Measurements from ENCODE around the gene UCHL3. TPM values are rescaled to one million over a fixed set of nuclear protein-coding genes. Genes with fewer than 3 reads are reported as not detected.

UCHL3 gene
- total and polyA plus RNA-seq, 4 donors: 21.1 to 25.8 (median 23.1) TPM

GRCh38 chr13:75633285-75633684 lies 83.7 kb downstream of the UCHL3 start:
- Histone ChIP-seq H3K27ac (ENCODE audit: low read depth in 1 of 2, low read length in 2 of 2) (no peak overlapping the region), H3K36me3 (ENCODE audit: control insufficient read depth in 1 of 2, insufficient read depth in 2 of 2, low read length in 1 of 2) (no peaks in the 10 kb centered on the region), H3K9me3 (ENCODE audit: control insufficient read depth, low read length) (no peaks in the 10 kb centered on the region), H3K4me3 (ENCODE audit: low read length in 2 of 2) (no peak overlapping the region), H3K4me1 (ENCODE audit: control insufficient read depth in 1 of 2, insufficient read depth in 2 of 2, low read length in 2 of 2) (no peaks in the 10 kb centered on the region), H3K27me3 (ENCODE audit: control insufficient read depth in 1 of 2, insufficient read depth in 2 of 2, low read length in 1 of 2) (no peaks in the 10 kb centered on the region)
- ATAC-seq (ENCODE audit: low FRiP score) (no peak), DNase-seq (no peak)
- intact Hi-C loops (cut with DNase I): no loop called here
- WGBS, 2 donors: 2 to 13% methylated on average over 2 of the region's 2 CpGs

- intact Hi-C loops (cut with DNase I): no loop called here
- ATAC-seq (ENCODE audit: low FRiP score) (peak; percentile 11), DNase-seq (peak; percentile 50 to 75)
- Histone ChIP-seq H3K36me3 (ENCODE audit: control insufficient read depth in 1 of 2, insufficient read depth in 2 of 2, low read length in 1 of 2) (no peaks in the 10 kb centered on the region), H3K27ac (ENCODE audit: low read depth in 1 of 2, low read length in 2 of 2) (peak overlapping the region in 1 of 2 donors; percentile 56), H3K9me3 (ENCODE audit: control insufficient read depth, low read length) (no peaks in the 10 kb centered on the region), H3K4me3 (ENCODE audit: low read length in 2 of 2) (peak overlapping the region; percentile 60 to 90), H3K27me3 (ENCODE audit: control insufficient read depth in 1 of 2, insufficient read depth in 2 of 2, low read length in 1 of 2) (no peaks in the 10 kb centered on the region), H3K4me1 (ENCODE audit: control insufficient read depth in 1 of 2, insufficient read depth in 2 of 2, low read length in 2 of 2) (no peaks in the 10 kb centered on the region)
- 19 to 30% methylated on average over 45 to 49 of the region's 49 CpGs for WGBS, 2 donors
Measured at GRCh38 chr13:75635101-75635827, 85.7 kb downstream of the UCHL3 start.

GRCh38 chr13:75635828-75636435 lies 86.3 kb downstream of the UCHL3 start, which contains the start of gene LMO7:
Gene LMO7 (plus strand): TSS chr13:75636330. CDS start chr13:75636658, 328 bp downstream.
- H3K4me1 ChIP-seq (ENCODE audit: control insufficient read depth in 1 of 2, insufficient read depth in 2 of 2, low read length in 2 of 2): no peaks in the 10 kb centered on the region
- DNase-seq: peak; percentile 78 to 88
- H3K36me3 ChIP-seq (ENCODE audit: control insufficient read depth in 1 of 2, insufficient read depth in 2 of 2, low read length in 1 of 2): no peaks in the 10 kb centered on the region
- 0 to 1% methylated on average over 40 to 76 of the region's 76 CpGs for WGBS, 2 donors
- ATAC-seq (ENCODE audit: low FRiP score): peak; percentile 75
- no peaks in the 10 kb centered on the region for H3K9me3 ChIP-seq (ENCODE audit: control insufficient read depth, low read length)
- H3K4me3 ChIP-seq (ENCODE audit: low read length in 2 of 2): peak within 1 kb of the TSS; percentile 60 to 90
- H3K27me3 ChIP-seq (ENCODE audit: control insufficient read depth in 1 of 2, insufficient read depth in 2 of 2, low read length in 1 of 2): no peaks in the 10 kb centered on the region
- peak within 1 kb of the TSS in 1 of 2 donors; percentile 56 for H3K27ac ChIP-seq (ENCODE audit: low read depth in 1 of 2, low read length in 2 of 2)
- intact Hi-C loops (cut with DNase I): no loop called here

- Histone ChIP-seq H3K27me3 (ENCODE audit: control insufficient read depth in 1 of 2, insufficient read depth in 2 of 2, low read length in 1 of 2) (no peaks in the 10 kb centered on the region), H3K36me3 (ENCODE audit: control insufficient read depth in 1 of 2, insufficient read depth in 2 of 2, low read length in 1 of 2) (no peaks in the 10 kb centered on the region), H3K27ac (ENCODE audit: low read depth in 1 of 2, low read length in 2 of 2) (peak overlapping the region in 1 of 2 donors; percentile 10), H3K4me3 (ENCODE audit: low read length in 2 of 2) (peak overlapping the region; percentile 60 to 90), H3K9me3 (ENCODE audit: control insufficient read depth, low read length) (no peaks in the 10 kb centered on the region), H3K4me1 (ENCODE audit: control insufficient read depth in 1 of 2, insufficient read depth in 2 of 2, low read length in 2 of 2) (no peaks in the 10 kb centered on the region)
- peak; percentile 58 to 81 for DNase-seq
- ATAC-seq (ENCODE audit: low FRiP score): peak; percentile 70
- WGBS, 2 donors: 0 to 1% methylated on average over 53 to 58 of the region's 58 CpGs
- intact Hi-C loops (cut with DNase I): no loop called here
Measured at GRCh38 chr13:75636436-75637180, 87.0 kb downstream of the UCHL3 start.

- DNase-seq (no peak), ATAC-seq (ENCODE audit: low FRiP score) (no peak)
- intact Hi-C loops (cut with DNase I): no loop called here
- Histone ChIP-seq H3K9me3 (ENCODE audit: control insufficient read depth, low read length) (no peaks in the 10 kb centered on the region), H3K36me3 (ENCODE audit: control insufficient read depth in 1 of 2, insufficient read depth in 2 of 2, low read length in 1 of 2) (no peaks in the 10 kb centered on the region), H3K4me1 (ENCODE audit: control insufficient read depth in 1 of 2, insufficient read depth in 2 of 2, low read length in 2 of 2) (no peaks in the 10 kb centered on the region), H3K4me3 (ENCODE audit: low read length in 2 of 2) (peak overlapping the region; percentile 60 to 90), H3K27ac (ENCODE audit: low read depth in 1 of 2, low read length in 2 of 2) (no peak overlapping the region), H3K27me3 (ENCODE audit: control insufficient read depth in 1 of 2, insufficient read depth in 2 of 2, low read length in 1 of 2) (no peaks in the 10 kb centered on the region)
- WGBS, 2 donors: 3 to 4% methylated on average over 17 of the region's 17 CpGs
Measured at GRCh38 chr13:75637181-75637750, 87.7 kb downstream of the UCHL3 start.

GRCh38 chr13:75639454-75639853 lies 89.9 kb downstream of the UCHL3 start:
- intact Hi-C loops (cut with DNase I): no loop called here
- Histone ChIP-seq H3K9me3 (ENCODE audit: control insufficient read depth, low read length) (no peaks in the 10 kb centered on the region), H3K36me3 (ENCODE audit: control insufficient read depth in 1 of 2, insufficient read depth in 2 of 2, low read length in 1 of 2) (no peaks in the 10 kb centered on the region), H3K27ac (ENCODE audit: low read depth in 1 of 2, low read length in 2 of 2) (no peak overlapping the region), H3K27me3 (ENCODE audit: control insufficient read depth in 1 of 2, insufficient read depth in 2 of 2, low read length in 1 of 2) (no peaks in the 10 kb centered on the region), H3K4me1 (ENCODE audit: control insufficient read depth in 1 of 2, insufficient read depth in 2 of 2, low read length in 2 of 2) (no peaks in the 10 kb centered on the region), H3K4me3 (ENCODE audit: low read length in 2 of 2) (no peak overlapping the region)
- WGBS, 2 donors: 93 to 98% methylated on average over 2 of the region's 2 CpGs
- DNase-seq: no peak
- no peak for ATAC-seq (ENCODE audit: low FRiP score)

GRCh38 chr13:75641026-75641425 lies 91.4 kb downstream of the UCHL3 start:
- DNase-seq: no peak
- Histone ChIP-seq H3K27ac (ENCODE audit: low read depth in 1 of 2, low read length in 2 of 2) (no peak overlapping the region), H3K4me1 (ENCODE audit: control insufficient read depth in 1 of 2, insufficient read depth in 2 of 2, low read length in 2 of 2) (no peaks in the 10 kb centered on the region), H3K4me3 (ENCODE audit: low read length in 2 of 2) (no peak overlapping the region), H3K27me3 (ENCODE audit: control insufficient read depth in 1 of 2, insufficient read depth in 2 of 2, low read length in 1 of 2) (no peaks in the 10 kb centered on the region), H3K36me3 (ENCODE audit: control insufficient read depth in 1 of 2, insufficient read depth in 2 of 2, low read length in 1 of 2) (peaks cover 0 to 2% of the 10 kb centered on the region in 2 donors), H3K9me3 (ENCODE audit: control insufficient read depth, low read length) (no peaks in the 10 kb centered on the region)
- ATAC-seq (ENCODE audit: low FRiP score): no peak
- intact Hi-C loops (cut with DNase I): no loop called here
- WGBS, 2 donors: 92 to 93% methylated on average over 6 of the region's 6 CpGs

GRCh38 chr13:75643182-75643581 lies 93.6 kb downstream of the UCHL3 start:
- Histone ChIP-seq H3K4me1 (ENCODE audit: control insufficient read depth in 1 of 2, insufficient read depth in 2 of 2, low read length in 2 of 2) (no peaks in the 10 kb centered on the region), H3K27ac (ENCODE audit: low read depth in 1 of 2, low read length in 2 of 2) (no peak overlapping the region), H3K27me3 (ENCODE audit: control insufficient read depth in 1 of 2, insufficient read depth in 2 of 2, low read length in 1 of 2) (no peaks in the 10 kb centered on the region), H3K36me3 (ENCODE audit: control insufficient read depth in 1 of 2, insufficient read depth in 2 of 2, low read length in 1 of 2) (peaks cover 0 to 3% of the 10 kb centered on the region in 2 donors), H3K9me3 (ENCODE audit: control insufficient read depth, low read length) (no peaks in the 10 kb centered on the region), H3K4me3 (ENCODE audit: low read length in 2 of 2) (no peak overlapping the region)
- intact Hi-C loops (cut with DNase I): no loop called here
- 86 to 90% methylated on average over 1 of the region's 1 CpG for WGBS, 2 donors
- no peak for ATAC-seq (ENCODE audit: low FRiP score)
- no peak for DNase-seq
